Stimulated activated CD8-positive, alpha-beta memory T cell treated with anti-CD3 and anti-CD28 coated beads, Interleukin-7, amount 100 ng/mL, for 48 hours (primary cell): ENCODE measurements around the gene TTC28.

ENCODE experiments used
- DNase-seq, 2 donors: peaks; one replicate each; pipeline ENCODE4 v3.0.0-alpha.2; 2020; ENCODE audit warnings: low read depth in 1 of 2; ENCODE audit errors: extremely low read depth in 1 of 2

TTC28 gene

GRCh38 chr22:28417431-28417830 lies 262.2 kb downstream of the TTC28 start:
- no peak for DNase-seq

- no peak for DNase-seq
Measured at GRCh38 chr22:28414913-28415312, 264.7 kb downstream of the TTC28 start.

- DNase-seq: no peak
Measured at GRCh38 chr22:28413612-28414399, 265.8 kb downstream of the TTC28 start.

- DNase-seq: no peak
Measured at GRCh38 chr22:28412109-28412508, 267.5 kb downstream of the TTC28 start.

- no peak for DNase-seq
Measured at GRCh38 chr22:28411125-28411524, 268.5 kb downstream of the TTC28 start.

- DNase-seq: no peak
Measured at GRCh38 chr22:28410050-28410816, 269.4 kb downstream of the TTC28 start.

GRCh38 chr22:28408709-28409108 lies 270.9 kb downstream of the TTC28 start:
- DNase-seq: no peak

- no peak for DNase-seq
Measured at GRCh38 chr22:28407645-28408044, 272.0 kb downstream of the TTC28 start.

GRCh38 chr22:28406246-28406645 lies 273.4 kb downstream of the TTC28 start:
- no peak for DNase-seq

GRCh38 chr22:28405588-28405987 lies 274.1 kb downstream of the TTC28 start:
- DNase-seq: no peak

- no peak for DNase-seq
Measured at GRCh38 chr22:28402539-28402938, 277.1 kb downstream of the TTC28 start.

- DNase-seq: no peak
Measured at GRCh38 chr22:28402060-28402459, 277.6 kb downstream of the TTC28 start.

- no peak for DNase-seq
Measured at GRCh38 chr22:28398981-28399380, 280.7 kb downstream of the TTC28 start.

GRCh38 chr22:28398355-28398754 lies 281.3 kb downstream of the TTC28 start:
- DNase-seq: no peak

GRCh38 chr22:28397306-28397705 lies 282.3 kb downstream of the TTC28 start:
- DNase-seq: no peak

GRCh38 chr22:28395920-28396753 lies 283.5 kb downstream of the TTC28 start:
- DNase-seq: no peak

GRCh38 chr22:28395520-28395919 lies 284.1 kb downstream of the TTC28 start:
- no peak for DNase-seq

- no peak for DNase-seq
Measured at GRCh38 chr22:28394513-28395110, 285.0 kb downstream of the TTC28 start.

- DNase-seq: no peak
Measured at GRCh38 chr22:28381429-28382167, 298.0 kb downstream of the TTC28 start.

GRCh38 chr22:28379951-28380350 lies 299.7 kb downstream of the TTC28 start:
- DNase-seq: no peak
